Coronary artery (tissue), 2 donors: Measurements from ENCODE around the gene NET1.
"Not testable (repeated sequence)": the region's sequence is repeated elsewhere in the genome, so short reads cannot be mapped to it uniquely, and the experiment has no call there.

Experiments used
- DNase-seq: peaks from one replicate; pipeline ENCODE4 v3.0.0-alpha.2; 2017; ENCODE audit warnings: low spot score
- H3K27ac ChIP-seq, 2 donors: fragments of 200-600 bp; sonication (generic); one replicate each; pipeline ENCODE4 v1.5.1; 2016 to 2019
- H3K4me3 ChIP-seq: fragments of 200-600 bp; sonication (generic); 2 replicates; pipeline ENCODE4 v1.5.1; 2016; ENCODE audit warnings: mild to moderate bottlenecking, moderate library complexity
- CTCF ChIP-seq: fragments of 200-600 bp; sonication (generic); IDR thresholded peaks from one replicate; pipeline ENCODE4 v1.5.1; 2019; ENCODE audit warnings: antibody characterized with exemption

The NET1 gene

GRCh38 chr10:5370493-5371352 is 41.6 kb upstream of the NET1 start:
- Histone ChIP-seq H3K27ac (no peak overlapping the region), H3K4me3 (no peak overlapping the region)
- DNase-seq = no peak
- TF ChIP-seq CTCF = no peak

GRCh38 chr10:5373307-5373706 is 39.0 kb upstream of the NET1 start:
- DNase-seq = no peak
- TF ChIP-seq CTCF = no peak
- Histone ChIP-seq H3K27ac (no peak overlapping the region), H3K4me3 (no peak overlapping the region)

- DNase-seq = no peak
- no peak overlapping the region for H3K4me3 ChIP-seq
- no peak for TF ChIP-seq CTCF
- H3K27ac ChIP-seq = no peak overlapping the region
Observed at GRCh38 chr10:5373891-5374611, 38.3 kb upstream of the NET1 start.

GRCh38 chr10:5376450-5376849 is 35.9 kb upstream of the NET1 start:
- no peak for TF ChIP-seq CTCF
- no peak for DNase-seq

GRCh38 chr10:5379202-5379601 is 33.2 kb upstream of the NET1 start:
- H3K27ac ChIP-seq, DNase-seq, H3K4me3 ChIP-seq: not testable (repeated sequence)

More at GRCh38 chr10:5376450-5376849, 35.9 kb upstream of the NET1 start:
- H3K4me3 ChIP-seq = no peak overlapping the region
- no peak overlapping the region for H3K27ac ChIP-seq

GRCh38 chr10:5380395-5380794 is 32.0 kb upstream of the NET1 start:
- not testable (repeated sequence) for H3K4me3 ChIP-seq, DNase-seq, H3K27ac ChIP-seq

GRCh38 chr10:5381187-5381586 is 31.2 kb upstream of the NET1 start:
- H3K27ac ChIP-seq = no peak overlapping the region
- no peak overlapping the region for H3K4me3 ChIP-seq
- TF ChIP-seq CTCF = no peak
- DNase-seq = no peak

- no peak for TF ChIP-seq CTCF
Observed at GRCh38 chr10:5385224-5385623, 27.1 kb upstream of the NET1 start.

More at GRCh38 chr10:5385224-5385623, 27.1 kb upstream of the NET1 start:
- DNase-seq = no peak
- no peak overlapping the region for H3K4me3 ChIP-seq
- H3K27ac ChIP-seq = no peak overlapping the region
